COLO829 (cell line): Measurements from ENCODE around the gene PKLR.

Experiments
- DNase-seq: peaks from one replicate; pipeline ENCODE4 v3.0.0; 2012; ENCODE audit warnings: low spot score

The PKLR gene

GRCh38 chr1:155284476-155284875, 16.8 kb downstream of the PKLR start:
- no peak for DNase-seq

GRCh38 chr1:155282488-155283091, 18.6 kb downstream of the PKLR start:
- DNase-seq = no peak

- DNase-seq = no peak
Observed at GRCh38 chr1:155279268-155279667, 22.0 kb downstream of the PKLR start.

GRCh38 chr1:155278689-155279160, 22.5 kb downstream of the PKLR start:
- no peak for DNase-seq

- peak; percentile 47 for DNase-seq
Observed at GRCh38 chr1:155277902-155278688, 23.1 kb downstream of the PKLR start.

GRCh38 chr1:155277070-155277901, 24.0 kb downstream of the PKLR start, which contains the start of gene HCN3:
Gene HCN3, plus strand, starts transcription at chr1:155277463. Its CDS starts 128 bp downstream, at chr1:155277591.
- peak; percentile 100 for DNase-seq

- DNase-seq = peak; percentile 99
Observed at GRCh38 chr1:155273343-155274245, 27.6 kb downstream of the PKLR start, which contains the start of gene CLK2. Gene CLK2, minus strand, starts transcription at chr1:155273504. Its CDS starts 2,527 bp downstream, at chr1:155270977.

GRCh38 chr1:155272466-155273342, 28.5 kb downstream of the PKLR start:
- peak; percentile 81 for DNase-seq

GRCh38 chr1:155269381-155269780, 31.9 kb downstream of the PKLR start:
- no peak for DNase-seq

- DNase-seq = no peak
Observed at GRCh38 chr1:155268630-155269029, 32.6 kb downstream of the PKLR start.

GRCh38 chr1:155267373-155267772, 33.9 kb downstream of the PKLR start:
- DNase-seq = no peak

GRCh38 chr1:155266553-155266952, 34.7 kb downstream of the PKLR start:
- DNase-seq = no peak

- no peak for DNase-seq
Observed at GRCh38 chr1:155263067-155263466, 38.2 kb downstream of the PKLR start.

- DNase-seq = peak; percentile 100
Observed at GRCh38 chr1:155261852-155262673, 39.2 kb downstream of the PKLR start, which contains the start of gene SCAMP3. Gene SCAMP3, minus strand, starts transcription at chr1:155262360. Its CDS starts 209 bp downstream, at chr1:155262151.

GRCh38 chr1:155261493-155261851, 39.8 kb downstream of the PKLR start:
- no peak for DNase-seq

GRCh38 chr1:155260276-155260675, 41.0 kb downstream of the PKLR start:
- no peak for DNase-seq

- no peak for DNase-seq
Observed at GRCh38 chr1:155256058-155256852, 45.0 kb downstream of the PKLR start.

- peak; percentile 87 for DNase-seq
Observed at GRCh38 chr1:155255243-155256007, 45.8 kb downstream of the PKLR start, which contains the start of gene ENTREP3. Gene ENTREP3, minus strand, starts transcription at chr1:155255483. Its CDS starts 606 bp downstream, at chr1:155254877.
